ENCODE data around the gene TRIM26. TPM values are rescaled to one million over a fixed set of nuclear protein-coding genes. Genes with fewer than 3 reads are reported as not detected.
A peak's percentile ranks its signal among the peaks of the same experiment; 100 is the strongest.

TRIM26 gene
- total RNA-seq, 4 donors from 2014 or later = 22.8 to 30.9 (median 25.1) TPM

- no peaks in the 10 kb centered on the region for H3K36me3 ChIP-seq
- in situ Hi-C loops (cut with MboI; ENCODE audit: low sequenced_read_pairs in 4 of 4) (loop anchor here in 1 of 4 donors (10.0 kb wide), 1 partner anchor 111 kb away; the partner anchor contains the start of gene TRIM39), intact Hi-C loops (cut with DNase I; ENCODE audit: low total_unique reads) (loop anchor here (2.0 kb wide), 4 partner anchors 45 to 153 kb away; partner anchors contain the start of genes POLR1H and TRIM39)
- peak overlapping the region; percentile 91 to 95 (median 92) for H3K27ac ChIP-seq
- peaks cover 19 to 20% of the 10 kb centered on the region in 2 donors for H3K4me1 ChIP-seq
- no peak for TF ChIP-seq CTCF (IDR thresholded peaks at IDR 0.05 in 4 of 5, conservative IDR thresholded peaks at IDR 0.05 in 1 of 5)
- ATAC-seq (no peak), DNase-seq (no peak)
- no peaks in the 10 kb centered on the region for H3K9me3 ChIP-seq
- H3K4me3 ChIP-seq = peak overlapping the region; percentile 62 to 100 (median 92)
- no peaks in the 10 kb centered on the region for H3K27me3 ChIP-seq
Measured at GRCh38 chr6:30213667-30213956, 406 bp upstream of the TRIM26 start.

- ATAC-seq = no peak
- H3K27ac ChIP-seq = no peak overlapping the region
- H3K27me3 ChIP-seq = no peaks in the 10 kb centered on the region
- H3K4me1 ChIP-seq = peaks cover 31 to 34% of the 10 kb centered on the region in 2 donors
- peak overlapping the region; percentile 62 to 100 (median 92) for H3K4me3 ChIP-seq
- no peak for DNase-seq
- intact Hi-C loops (cut with DNase I; ENCODE audit: low total_unique reads) (loop anchor here (2.0 kb wide), 4 partner anchors 47 to 151 kb away; partner anchors contain the start of genes POLR1H and TRIM39), in situ Hi-C loops (cut with MboI; ENCODE audit: low sequenced_read_pairs in 4 of 4) (loop anchor here in 1 of 4 donors (10.0 kb wide), 1 partner anchor 113 kb away; the partner anchor contains the start of gene TRIM39)
- H3K36me3 ChIP-seq = no peaks in the 10 kb centered on the region
- no peaks in the 10 kb centered on the region for H3K9me3 ChIP-seq
- no peak for TF ChIP-seq POLR2A (IDR thresholded peaks at IDR 0.05)
- TF ChIP-seq CTCF (IDR thresholded peaks at IDR 0.05 in 4 of 5, conservative IDR thresholded peaks at IDR 0.05 in 1 of 5) = no peak
Measured at GRCh38 chr6:30211899-30212298, 1.3 kb downstream of the TRIM26 start.

- ATAC-seq = no peak
- TF ChIP-seq CTCF (IDR thresholded peaks at IDR 0.05 in 4 of 5, conservative IDR thresholded peaks at IDR 0.05 in 1 of 5) (no peak), POLR2A (IDR thresholded peaks at IDR 0.05) (no peak)
- in situ Hi-C loops (cut with MboI; ENCODE audit: low sequenced_read_pairs in 4 of 4) = loop anchor here in 1 of 4 donors (10.0 kb wide), 1 partner anchor 113 kb away; the partner anchor contains the start of gene TRIM39
Measured at GRCh38 chr6:30211306-30211705, 1.9 kb downstream of the TRIM26 start.

GRCh38 chr6:30207619-30208295, 5.4 kb downstream of the TRIM26 start:
- peak overlapping the region; percentile 54 to 75 (median 68) for H3K27ac ChIP-seq
- TF ChIP-seq POLR2A (IDR thresholded peaks at IDR 0.05) = no peak
- TF ChIP-seq CTCF (IDR thresholded peaks at IDR 0.05 in 4 of 5, conservative IDR thresholded peaks at IDR 0.05 in 1 of 5) = no peak
- intact Hi-C loops (cut with DNase I; ENCODE audit: low total_unique reads) = no loop called here

More at GRCh38 chr6:30211306-30211705, 1.9 kb downstream of the TRIM26 start:
- no peak overlapping the region for H3K27ac ChIP-seq
- peaks cover 37 to 40% of the 10 kb centered on the region in 2 donors for H3K4me1 ChIP-seq
- H3K36me3 ChIP-seq = no peaks in the 10 kb centered on the region
- no peak overlapping the region for H3K4me3 ChIP-seq
- intact Hi-C loops (cut with DNase I; ENCODE audit: low total_unique reads) = no loop called here
- no peaks in the 10 kb centered on the region for H3K9me3 ChIP-seq
- DNase-seq = no peak
- no peaks in the 10 kb centered on the region for H3K27me3 ChIP-seq

More at GRCh38 chr6:30207619-30208295, 5.4 kb downstream of the TRIM26 start:
- Histone ChIP-seq H3K36me3 (no peaks in the 10 kb centered on the region), H3K27me3 (no peaks in the 10 kb centered on the region), H3K4me1 (peaks cover 38 to 39% of the 10 kb centered on the region in 2 donors), H3K9me3 (no peaks in the 10 kb centered on the region), H3K4me3 (no peak overlapping the region)
- DNase-seq (no peak), ATAC-seq (no peak)
- in situ Hi-C loops (cut with MboI; ENCODE audit: low sequenced_read_pairs in 4 of 4) = no loop called here

Measured in gastrocnemius medialis (tissue), 4 donors.